ENCODE data around the gene EEFSEC.

Gene EEFSEC

GRCh38 chr3:128329491-128330213 lies 176.4 kb downstream of the EEFSEC start:
- peaks cover 3 to 6% of the 10 kb centered on the region in 2 donors for H3K4me1 ChIP-seq (ENCODE audit: control insufficient read depth in 1 of 2, insufficient read depth in 2 of 2, low read length in 2 of 2)
- no peak overlapping the region for H3K9ac ChIP-seq (ENCODE audit: low read depth in 1 of 2, low read length in 2 of 2)
- H3K4me3 ChIP-seq (ENCODE audit: low read depth in 1 of 2, low read length in 2 of 2) = no peak overlapping the region
- H3K9me3 ChIP-seq (ENCODE audit: control insufficient read depth in 1 of 2, low read length in 2 of 2) = no peaks in the 10 kb centered on the region
- H3K27ac ChIP-seq (ENCODE audit: low read depth, low read length) = no peak overlapping the region
- H3K27me3 ChIP-seq (ENCODE audit: control insufficient read depth in 1 of 2, insufficient read depth in 2 of 2, low read length in 2 of 2) = no peaks in the 10 kb centered on the region
- peaks cover 0 to 5% of the 10 kb centered on the region in 2 donors for H3K36me3 ChIP-seq (ENCODE audit: control insufficient read depth in 1 of 2, insufficient read depth in 2 of 2, low read length in 2 of 2)

- H3K4me1 ChIP-seq (ENCODE audit: control insufficient read depth in 1 of 2, insufficient read depth in 2 of 2, low read length in 2 of 2) = no peaks in the 10 kb centered on the region
- no peak overlapping the region for H3K4me3 ChIP-seq (ENCODE audit: low read depth in 1 of 2, low read length in 2 of 2)
- no peaks in the 10 kb centered on the region for H3K9me3 ChIP-seq (ENCODE audit: control insufficient read depth in 1 of 2, low read length in 2 of 2)
- no peak overlapping the region for H3K27ac ChIP-seq (ENCODE audit: low read depth, low read length)
- no peaks in the 10 kb centered on the region for H3K27me3 ChIP-seq (ENCODE audit: control insufficient read depth in 1 of 2, insufficient read depth in 2 of 2, low read length in 2 of 2)
- H3K9ac ChIP-seq (ENCODE audit: low read depth in 1 of 2, low read length in 2 of 2) = no peak overlapping the region
- peaks cover 0 to 5% of the 10 kb centered on the region in 2 donors for H3K36me3 ChIP-seq (ENCODE audit: control insufficient read depth in 1 of 2, insufficient read depth in 2 of 2, low read length in 2 of 2)
Measured at GRCh38 chr3:128330214-128330842, 177.0 kb downstream of the EEFSEC start.

- H3K27ac ChIP-seq (ENCODE audit: low read depth, low read length) = no peak overlapping the region
Measured at GRCh38 chr3:128334086-128334645, 180.9 kb downstream of the EEFSEC start.

GRCh38 chr3:128334766-128335165 lies 181.5 kb downstream of the EEFSEC start:
- H3K4me3 ChIP-seq (ENCODE audit: low read depth in 1 of 2, low read length in 2 of 2) = no peak overlapping the region
- H3K27ac ChIP-seq (ENCODE audit: low read depth, low read length) = no peak overlapping the region
- peaks cover 0 to 9% of the 10 kb centered on the region in 2 donors for H3K36me3 ChIP-seq (ENCODE audit: control insufficient read depth in 1 of 2, insufficient read depth in 2 of 2, low read length in 2 of 2)

More at GRCh38 chr3:128334086-128334645, 180.9 kb downstream of the EEFSEC start:
- H3K9me3 ChIP-seq (ENCODE audit: control insufficient read depth in 1 of 2, low read length in 2 of 2) = no peaks in the 10 kb centered on the region
- peaks cover 0 to 3% of the 10 kb centered on the region in 2 donors for H3K4me1 ChIP-seq (ENCODE audit: control insufficient read depth in 1 of 2, insufficient read depth in 2 of 2, low read length in 2 of 2)
- H3K36me3 ChIP-seq (ENCODE audit: control insufficient read depth in 1 of 2, insufficient read depth in 2 of 2, low read length in 2 of 2) = peaks cover 0 to 9% of the 10 kb centered on the region in 2 donors
- no peak overlapping the region for H3K4me3 ChIP-seq (ENCODE audit: low read depth in 1 of 2, low read length in 2 of 2)
- no peaks in the 10 kb centered on the region for H3K27me3 ChIP-seq (ENCODE audit: control insufficient read depth in 1 of 2, insufficient read depth in 2 of 2, low read length in 2 of 2)
- no peak overlapping the region for H3K9ac ChIP-seq (ENCODE audit: low read depth in 1 of 2, low read length in 2 of 2)

GRCh38 chr3:128335621-128336296 lies 182.5 kb downstream of the EEFSEC start:
- Histone ChIP-seq H3K9me3 (ENCODE audit: control insufficient read depth in 1 of 2, low read length in 2 of 2) (no peaks in the 10 kb centered on the region), H3K27me3 (ENCODE audit: control insufficient read depth in 1 of 2, insufficient read depth in 2 of 2, low read length in 2 of 2) (no peaks in the 10 kb centered on the region), H3K4me3 (ENCODE audit: low read depth in 1 of 2, low read length in 2 of 2) (no peak overlapping the region), H3K4me1 (ENCODE audit: control insufficient read depth in 1 of 2, insufficient read depth in 2 of 2, low read length in 2 of 2) (peaks cover 0 to 5% of the 10 kb centered on the region in 2 donors), H3K36me3 (ENCODE audit: control insufficient read depth in 1 of 2, insufficient read depth in 2 of 2, low read length in 2 of 2) (peaks cover 0 to 9% of the 10 kb centered on the region in 2 donors), H3K9ac (ENCODE audit: low read depth in 1 of 2, low read length in 2 of 2) (no peak overlapping the region), H3K27ac (ENCODE audit: low read depth, low read length) (no peak overlapping the region)

More at GRCh38 chr3:128334766-128335165, 181.5 kb downstream of the EEFSEC start:
- Histone ChIP-seq H3K4me1 (ENCODE audit: control insufficient read depth in 1 of 2, insufficient read depth in 2 of 2, low read length in 2 of 2) (peaks cover 0 to 5% of the 10 kb centered on the region in 2 donors), H3K9ac (ENCODE audit: low read depth in 1 of 2, low read length in 2 of 2) (no peak overlapping the region), H3K27me3 (ENCODE audit: control insufficient read depth in 1 of 2, insufficient read depth in 2 of 2, low read length in 2 of 2) (no peaks in the 10 kb centered on the region), H3K9me3 (ENCODE audit: control insufficient read depth in 1 of 2, low read length in 2 of 2) (no peaks in the 10 kb centered on the region)

GRCh38 chr3:128336337-128337156 lies 183.3 kb downstream of the EEFSEC start:
- Histone ChIP-seq H3K27ac (ENCODE audit: low read depth, low read length) (no peak overlapping the region), H3K4me1 (ENCODE audit: control insufficient read depth in 1 of 2, insufficient read depth in 2 of 2, low read length in 2 of 2) (peaks cover 0 to 5% of the 10 kb centered on the region in 2 donors), H3K27me3 (ENCODE audit: control insufficient read depth in 1 of 2, insufficient read depth in 2 of 2, low read length in 2 of 2) (no peaks in the 10 kb centered on the region), H3K9ac (ENCODE audit: low read depth in 1 of 2, low read length in 2 of 2) (no peak overlapping the region), H3K36me3 (ENCODE audit: control insufficient read depth in 1 of 2, insufficient read depth in 2 of 2, low read length in 2 of 2) (peaks cover 0 to 17% of the 10 kb centered on the region in 2 donors), H3K9me3 (ENCODE audit: control insufficient read depth in 1 of 2, low read length in 2 of 2) (no peaks in the 10 kb centered on the region), H3K4me3 (ENCODE audit: low read depth in 1 of 2, low read length in 2 of 2) (no peak overlapping the region)

GRCh38 chr3:128337305-128337704 lies 184.0 kb downstream of the EEFSEC start:
- Histone ChIP-seq H3K4me3 (ENCODE audit: low read depth in 1 of 2, low read length in 2 of 2) (no peak overlapping the region), H3K9ac (ENCODE audit: low read depth in 1 of 2, low read length in 2 of 2) (no peak overlapping the region), H3K36me3 (ENCODE audit: control insufficient read depth in 1 of 2, insufficient read depth in 2 of 2, low read length in 2 of 2) (peaks cover 0 to 24% of the 10 kb centered on the region in 2 donors), H3K27ac (ENCODE audit: low read depth, low read length) (no peak overlapping the region), H3K27me3 (ENCODE audit: control insufficient read depth in 1 of 2, insufficient read depth in 2 of 2, low read length in 2 of 2) (no peaks in the 10 kb centered on the region), H3K4me1 (ENCODE audit: control insufficient read depth in 1 of 2, insufficient read depth in 2 of 2, low read length in 2 of 2) (peaks cover 0 to 5% of the 10 kb centered on the region in 2 donors), H3K9me3 (ENCODE audit: control insufficient read depth in 1 of 2, low read length in 2 of 2) (no peaks in the 10 kb centered on the region)

GRCh38 chr3:128338536-128339330 lies 185.5 kb downstream of the EEFSEC start:
- Histone ChIP-seq H3K27me3 (ENCODE audit: control insufficient read depth in 1 of 2, insufficient read depth in 2 of 2, low read length in 2 of 2) (no peaks in the 10 kb centered on the region), H3K27ac (ENCODE audit: low read depth, low read length) (no peak overlapping the region), H3K9ac (ENCODE audit: low read depth in 1 of 2, low read length in 2 of 2) (no peak overlapping the region), H3K4me3 (ENCODE audit: low read depth in 1 of 2, low read length in 2 of 2) (no peak overlapping the region), H3K4me1 (ENCODE audit: control insufficient read depth in 1 of 2, insufficient read depth in 2 of 2, low read length in 2 of 2) (peaks cover 6 to 9% of the 10 kb centered on the region in 2 donors), H3K36me3 (ENCODE audit: control insufficient read depth in 1 of 2, insufficient read depth in 2 of 2, low read length in 2 of 2) (peaks cover 0 to 30% of the 10 kb centered on the region in 2 donors), H3K9me3 (ENCODE audit: control insufficient read depth in 1 of 2, low read length in 2 of 2) (no peaks in the 10 kb centered on the region)

- no peak overlapping the region for H3K27ac ChIP-seq (ENCODE audit: low read depth, low read length)
- H3K4me1 ChIP-seq (ENCODE audit: control insufficient read depth in 1 of 2, insufficient read depth in 2 of 2, low read length in 2 of 2) = peaks cover 13% of the 10 kb centered on the region in 2 donors
- no peaks in the 10 kb centered on the region for H3K27me3 ChIP-seq (ENCODE audit: control insufficient read depth in 1 of 2, insufficient read depth in 2 of 2, low read length in 2 of 2)
- H3K9ac ChIP-seq (ENCODE audit: low read depth in 1 of 2, low read length in 2 of 2) = no peak overlapping the region
- H3K36me3 ChIP-seq (ENCODE audit: control insufficient read depth in 1 of 2, insufficient read depth in 2 of 2, low read length in 2 of 2) = peaks cover 0 to 27% of the 10 kb centered on the region in 2 donors
- H3K4me3 ChIP-seq (ENCODE audit: low read depth in 1 of 2, low read length in 2 of 2) = no peak overlapping the region
- no peaks in the 10 kb centered on the region for H3K9me3 ChIP-seq (ENCODE audit: control insufficient read depth in 1 of 2, low read length in 2 of 2)
Measured at GRCh38 chr3:128339491-128340012, 186.3 kb downstream of the EEFSEC start.
